Measurements from ENCODE around the gene CAMSAP2.
"Not testable (repeated sequence)": the region's sequence is repeated elsewhere in the genome, so short reads cannot be mapped to it uniquely, and the experiment has no call there.

- not testable (repeated sequence) for TF ChIP-seq EZH2 (IDR thresholded peaks at IDR 0.05; ENCODE audit: low read length); CTCF (optimal IDR thresholded peaks at IDR 0.05 in 1 of 3, IDR thresholded peaks at IDR 0.05 in 1 of 3, conservative IDR thresholded peaks at IDR 0.05 in 1 of 3; ENCODE audit: extremely low read depth in 1 of 3, insufficient read depth in 2 of 3, low read length in 3 of 3)
These were observed 78.0 kb downstream of the CAMSAP2 start for GRCh38 chr1:200816624-200817224.

Data from keratinocyte (primary cell).